ENCODE data around the gene KIF26A.

The KIF26A gene

GRCh38 chr14:104150136-104151025 lies 12.0 kb downstream of the KIF26A start:
- Histone ChIP-seq H3K4me3 (ENCODE audit: low read length) (no peak overlapping the region), H3K27ac (ENCODE audit: low read length) (no peak overlapping the region), H3K4me1 (ENCODE audit: low read length) (peaks cover 7% of the 10 kb centered on the region), H3K79me2 (ENCODE audit: low read length) (no peaks in the 10 kb centered on the region), H3K4me2 (ENCODE audit: low read length) (no peak overlapping the region), H3K36me3 (replicated peaks; ENCODE audit: low read depth, low read length) (no peaks in the 10 kb centered on the region), H3K27me3 (ENCODE audit: low read depth, low read length) (no peaks in the 10 kb centered on the region), H2AFZ (ENCODE audit: low read depth, low read length) (no peak overlapping the region), H4K20me1 (ENCODE audit: insufficient read depth, low read length) (no peaks in the 10 kb centered on the region), H3K9me3 (ENCODE audit: insufficient read depth, low read length) (no peaks in the 10 kb centered on the region), H3K9ac (ENCODE audit: low read length) (no peak overlapping the region)
- no peak; the same call in 1 of the 2 replicates for TF ChIP-seq CTCF (IDR thresholded peaks at IDR 0.05; ENCODE audit: low read depth, low read length)
- TF ChIP-seq EZH2phosphoT487 (IDR thresholded peaks at IDR 0.05; ENCODE audit: low read depth): no peak

- Histone ChIP-seq H2AFZ (ENCODE audit: low read depth, low read length) (no peak overlapping the region), H3K9me3 (ENCODE audit: insufficient read depth, low read length) (no peaks in the 10 kb centered on the region), H3K4me1 (ENCODE audit: low read length) (peaks cover 7% of the 10 kb centered on the region), H3K27me3 (ENCODE audit: low read depth, low read length) (no peaks in the 10 kb centered on the region), H3K36me3 (replicated peaks; ENCODE audit: low read depth, low read length) (no peaks in the 10 kb centered on the region), H3K4me2 (ENCODE audit: low read length) (no peak overlapping the region), H3K79me2 (ENCODE audit: low read length) (no peaks in the 10 kb centered on the region), H3K4me3 (ENCODE audit: low read length) (no peak overlapping the region), H3K9ac (ENCODE audit: low read length) (no peak overlapping the region), H4K20me1 (ENCODE audit: insufficient read depth, low read length) (no peaks in the 10 kb centered on the region), H3K27ac (ENCODE audit: low read length) (no peak overlapping the region)
- TF ChIP-seq EZH2phosphoT487 (IDR thresholded peaks at IDR 0.05; ENCODE audit: low read depth) (no peak), CTCF (IDR thresholded peaks at IDR 0.05; ENCODE audit: low read depth, low read length) (no peak)
These were observed 12.6 kb downstream of the KIF26A start for GRCh38 chr14:104151026-104151381.

GRCh38 chr14:104151566-104152245 lies 13.3 kb downstream of the KIF26A start:
- Histone ChIP-seq H3K4me3 (ENCODE audit: low read length) (no peak overlapping the region), H3K79me2 (ENCODE audit: low read length) (no peaks in the 10 kb centered on the region), H3K4me1 (ENCODE audit: low read length) (peaks cover 7% of the 10 kb centered on the region), H3K9me3 (ENCODE audit: insufficient read depth, low read length) (no peaks in the 10 kb centered on the region), H3K4me2 (ENCODE audit: low read length) (no peak overlapping the region), H3K36me3 (replicated peaks; ENCODE audit: low read depth, low read length) (no peaks in the 10 kb centered on the region), H3K27ac (ENCODE audit: low read length) (no peak overlapping the region), H3K27me3 (ENCODE audit: low read depth, low read length) (no peaks in the 10 kb centered on the region), H3K9ac (ENCODE audit: low read length) (no peak overlapping the region), H2AFZ (ENCODE audit: low read depth, low read length) (no peak overlapping the region), H4K20me1 (ENCODE audit: insufficient read depth, low read length) (no peaks in the 10 kb centered on the region)
- TF ChIP-seq EZH2phosphoT487 (IDR thresholded peaks at IDR 0.05; ENCODE audit: low read depth) (no peak), CTCF (IDR thresholded peaks at IDR 0.05; ENCODE audit: low read depth, low read length) (no peak)

- Histone ChIP-seq H2AFZ (ENCODE audit: low read depth, low read length) (no peak overlapping the region), H3K27ac (ENCODE audit: low read length) (no peak overlapping the region), H3K9me3 (ENCODE audit: insufficient read depth, low read length) (no peaks in the 10 kb centered on the region), H4K20me1 (ENCODE audit: insufficient read depth, low read length) (no peaks in the 10 kb centered on the region), H3K36me3 (replicated peaks; ENCODE audit: low read depth, low read length) (no peaks in the 10 kb centered on the region), H3K27me3 (ENCODE audit: low read depth, low read length) (no peaks in the 10 kb centered on the region), H3K4me1 (ENCODE audit: low read length) (peaks cover 7% of the 10 kb centered on the region), H3K79me2 (ENCODE audit: low read length) (no peaks in the 10 kb centered on the region), H3K9ac (ENCODE audit: low read length) (no peak overlapping the region), H3K4me3 (ENCODE audit: low read length) (no peak overlapping the region), H3K4me2 (ENCODE audit: low read length) (no peak overlapping the region)
- no peak for TF ChIP-seq EZH2phosphoT487 (IDR thresholded peaks at IDR 0.05; ENCODE audit: low read depth)
- no peak for TF ChIP-seq CTCF (IDR thresholded peaks at IDR 0.05; ENCODE audit: low read depth, low read length)
These were observed 13.8 kb downstream of the KIF26A start for GRCh38 chr14:104152246-104152575.

Measured in OCI-LY3 (cell line).